ENCODE results near the gene ATXN7. TPM values are rescaled to one million over a fixed set of nuclear protein-coding genes. Genes with fewer than 3 reads are reported as not detected.
A peak's percentile ranks its signal among the peaks of the same experiment; 100 is the strongest.

ATXN7 gene, protein sequence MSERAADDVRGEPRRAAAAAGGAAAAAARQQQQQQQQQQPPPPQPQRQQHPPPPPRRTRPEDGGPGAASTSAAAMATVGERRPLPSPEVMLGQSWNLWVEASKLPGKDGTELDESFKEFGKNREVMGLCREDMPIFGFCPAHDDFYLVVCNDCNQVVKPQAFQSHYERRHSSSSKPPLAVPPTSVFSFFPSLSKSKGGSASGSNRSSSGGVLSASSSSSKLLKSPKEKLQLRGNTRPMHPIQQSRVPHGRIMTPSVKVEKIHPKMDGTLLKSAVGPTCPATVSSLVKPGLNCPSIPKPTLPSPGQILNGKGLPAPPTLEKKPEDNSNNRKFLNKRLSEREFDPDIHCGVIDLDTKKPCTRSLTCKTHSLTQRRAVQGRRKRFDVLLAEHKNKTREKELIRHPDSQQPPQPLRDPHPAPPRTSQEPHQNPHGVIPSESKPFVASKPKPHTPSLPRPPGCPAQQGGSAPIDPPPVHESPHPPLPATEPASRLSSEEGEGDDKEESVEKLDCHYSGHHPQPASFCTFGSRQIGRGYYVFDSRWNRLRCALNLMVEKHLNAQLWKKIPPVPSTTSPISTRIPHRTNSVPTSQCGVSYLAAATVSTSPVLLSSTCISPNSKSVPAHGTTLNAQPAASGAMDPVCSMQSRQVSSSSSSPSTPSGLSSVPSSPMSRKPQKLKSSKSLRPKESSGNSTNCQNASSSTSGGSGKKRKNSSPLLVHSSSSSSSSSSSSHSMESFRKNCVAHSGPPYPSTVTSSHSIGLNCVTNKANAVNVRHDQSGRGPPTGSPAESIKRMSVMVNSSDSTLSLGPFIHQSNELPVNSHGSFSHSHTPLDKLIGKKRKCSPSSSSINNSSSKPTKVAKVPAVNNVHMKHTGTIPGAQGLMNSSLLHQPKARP
- total RNA-seq (100 to 1,000 TPM in 1 of 5 donors, 10 to 100 TPM in 4; 27.2 to 333 (median 50.9) TPM), polyA plus RNA-seq (1 to 10 TPM; 2.1 to 4.6 (median 2.3) TPM)
- long read RNA-seq, donor 1, partial matches to known transcripts, result 0 of 1 reads
- long read RNA-seq, donor 1, other reads (novel, unspliced or antisense), result 0 of 1 reads
- long read RNA-seq, donor 2, partial matches to known transcripts, result 0 of 1 reads
- long read RNA-seq, donor 2, other reads (novel, unspliced or antisense), result 0 of 1 reads
- long read RNA-seq, donor 3, partial matches to known transcripts, result 0 of 1 reads
- long read RNA-seq, donor 3, other reads (novel, unspliced or antisense), result 0 of 1 reads
- long read RNA-seq, donor 4, result 0 reads
- long read RNA-seq, donor 5, partial matches to known transcripts, result 0 of 6 reads
- long read RNA-seq, donor 5, other reads (novel, unspliced or antisense), result 0 of 6 reads
- long read RNA-seq, donor 6, result 0 reads
- long read RNA-seq, donor 7, partial matches to known transcripts, result 0 of 3 reads
- long read RNA-seq, donor 7, other reads (novel, unspliced or antisense), result 0 of 3 reads
- long read RNA-seq, donor 8, transcript ATXN7-211 (1 exons, 3,268 nt), result major isoform, 7 of 7 reads
- long read RNA-seq, donor 8, partial matches to known transcripts, result 0 of 7 reads
- long read RNA-seq, donor 8, other reads (novel, unspliced or antisense), result 0 of 7 reads
- long read RNA-seq, donor 9, transcript ATXN7-211 (1 exons, 3,268 nt), result major isoform, 7 of 8 reads
- long read RNA-seq, donor 9, partial matches to known transcripts, result 0 of 8 reads
- long read RNA-seq, donor 9, other reads (novel, unspliced or antisense), result 0 of 8 reads
- long read RNA-seq, donor 10, partial matches to known transcripts, result 0 of 3 reads
- long read RNA-seq, donor 10, other reads (novel, unspliced or antisense), result 0 of 3 reads

DNA sequence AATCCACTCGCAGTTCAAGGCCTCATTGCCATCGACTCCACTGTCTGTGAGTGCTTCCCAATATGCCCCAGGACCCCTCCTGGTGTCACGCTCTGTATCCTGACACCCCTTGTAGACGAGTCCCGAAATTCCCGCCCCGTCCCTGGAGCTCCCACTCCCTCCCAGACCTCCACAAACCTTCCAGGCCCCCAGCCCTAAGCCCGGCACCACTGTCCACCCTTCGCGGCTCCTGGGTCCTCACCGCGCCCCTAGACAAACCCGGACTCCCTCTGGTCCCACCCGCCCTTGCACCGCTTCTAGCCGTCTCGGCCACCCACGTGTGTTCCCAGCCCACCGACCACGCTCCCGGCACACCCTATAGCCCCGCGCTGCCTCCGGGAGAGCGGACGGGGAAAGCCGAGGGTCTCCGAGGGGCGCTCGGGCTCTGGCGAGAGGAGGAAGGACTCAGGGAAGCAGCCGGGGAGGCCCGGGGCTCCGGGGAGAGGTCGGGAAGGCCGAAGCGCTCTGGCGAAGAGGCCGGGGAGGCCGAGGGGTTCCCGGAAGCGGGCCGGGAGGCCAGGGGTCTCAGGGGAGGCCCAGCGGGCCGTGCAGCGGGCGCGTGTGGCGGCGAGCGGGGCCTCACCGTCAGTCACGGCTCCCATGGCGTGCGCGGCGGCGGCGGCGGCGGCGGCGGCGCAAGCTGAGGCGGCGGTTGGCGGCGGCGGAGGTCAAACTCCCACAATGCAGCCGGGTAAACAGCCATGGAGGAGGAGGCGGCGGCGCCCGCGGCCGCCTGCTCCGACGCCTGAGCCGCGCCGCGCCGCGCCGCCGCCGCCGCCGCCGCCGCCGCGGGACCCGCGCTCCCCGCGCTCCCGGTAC, at the start of gene ATXN7, which contains the start of gene THOC7:
TSS of gene ATXN7 (plus strand) at position 718 of the 858 bp plus-strand sequence. CDS start 48,732 bp downstream, outside the sequence.
TSS of gene THOC7 (minus strand) at position 656 of the 858 bp plus-strand sequence. CDS start at position 641, 15 bp downstream.
- H3K4me1 ChIP-seq, result peaks cover 7 to 54% (median 33%) of the 10 kb centered on the region in 4 donors
- peak; percentile 79 to 90 for DNase-seq
- H3K4me3 ChIP-seq, result peak within 1 kb of the TSS; percentile 81 to 98 (median 94)
- intact Hi-C loops (cut with DNase I; ENCODE audit: low total_unique reads), result no loop called here
- H3K36me3 ChIP-seq, result peaks cover 0 to 5% (median 0%) of the 10 kb centered on the region in 4 donors
- TF ChIP-seq EP300 (IDR thresholded peaks at IDR 0.05) (no peak), POLR2AphosphoS5 (IDR thresholded peaks at IDR 0.05) (peak in 1 of 3 donors; percentile 34), POLR2A (IDR thresholded peaks at IDR 0.05) (no peak)
- TF ChIP-seq, protein P1, sequence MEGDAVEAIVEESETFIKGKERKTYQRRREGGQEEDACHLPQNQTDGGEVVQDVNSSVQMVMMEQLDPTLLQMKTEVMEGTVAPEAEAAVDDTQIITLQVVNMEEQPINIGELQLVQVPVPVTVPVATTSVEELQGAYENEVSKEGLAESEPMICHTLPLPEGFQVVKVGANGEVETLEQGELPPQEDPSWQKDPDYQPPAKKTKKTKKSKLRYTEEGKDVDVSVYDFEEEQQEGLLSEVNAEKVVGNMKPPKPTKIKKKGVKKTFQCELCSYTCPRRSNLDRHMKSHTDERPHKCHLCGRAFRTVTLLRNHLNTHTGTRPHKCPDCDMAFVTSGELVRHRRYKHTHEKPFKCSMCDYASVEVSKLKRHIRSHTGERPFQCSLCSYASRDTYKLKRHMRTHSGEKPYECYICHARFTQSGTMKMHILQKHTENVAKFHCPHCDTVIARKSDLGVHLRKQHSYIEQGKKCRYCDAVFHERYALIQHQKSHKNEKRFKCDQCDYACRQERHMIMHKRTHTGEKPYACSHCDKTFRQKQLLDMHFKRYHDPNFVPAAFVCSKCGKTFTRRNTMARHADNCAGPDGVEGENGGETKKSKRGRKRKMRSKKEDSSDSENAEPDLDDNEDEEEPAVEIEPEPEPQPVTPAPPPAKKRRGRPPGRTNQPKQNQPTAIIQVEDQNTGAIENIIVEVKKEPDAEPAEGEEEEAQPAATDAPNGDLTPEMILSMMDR (IDR thresholded peaks at IDR 0.05), result no peak
- 0 to 1% (median 1%) methylated on average over 31 to 90 of the region's 98 CpGs for WGBS, 5 donors
- H3K27ac ChIP-seq, result peak within 1 kb of the TSS; percentile 88 to 99 (median 93)
- no peaks in the 10 kb centered on the region for H3K27me3 ChIP-seq
- no peaks in the 10 kb centered on the region for H3K9me3 ChIP-seq

DNA sequence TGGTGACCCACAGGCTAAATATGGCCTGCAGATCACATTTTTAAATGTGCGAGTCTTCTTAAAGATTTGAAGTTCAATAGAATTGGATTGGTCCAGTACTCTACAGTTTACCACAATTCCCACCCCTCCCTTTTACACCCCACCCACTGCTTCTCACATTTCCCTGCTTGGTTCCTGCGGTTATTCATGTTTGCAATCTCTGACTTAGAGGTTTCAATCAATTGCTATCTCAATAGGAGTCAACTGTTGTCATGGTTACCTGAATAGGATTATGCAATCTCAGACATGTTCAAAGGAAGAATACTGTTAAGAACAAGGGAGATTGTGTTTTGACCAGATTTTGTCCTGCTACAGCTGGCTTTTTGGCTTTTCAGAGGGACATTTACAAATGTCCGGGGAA, 49.4 kb upstream of the ATXN7 start:
- Histone ChIP-seq H3K27me3 (no peaks in the 10 kb centered on the region), H3K27ac (no peak overlapping the region), H3K4me3 (no peak overlapping the region), H3K36me3 (no peaks in the 10 kb centered on the region), H3K4me1 (peaks cover 0 to 7% (median 2%) of the 10 kb centered on the region in 4 donors), H3K9me3 (no peaks in the 10 kb centered on the region)
- TF ChIP-seq, protein P1 (IDR thresholded peaks at IDR 0.05), result no peak
- TF ChIP-seq POLR2AphosphoS5 (IDR thresholded peaks at IDR 0.05) (no peak), EP300 (IDR thresholded peaks at IDR 0.05) (no peak), POLR2A (IDR thresholded peaks at IDR 0.05) (no peak)
- intact Hi-C loops (cut with DNase I; ENCODE audit: low total_unique reads), result no loop called here
- peak in 1 of 2 donors; percentile 17 for DNase-seq
- 58 to 74% (median 70%) methylated on average over 3 of the region's 3 CpGs for WGBS, 5 donors

DNA sequence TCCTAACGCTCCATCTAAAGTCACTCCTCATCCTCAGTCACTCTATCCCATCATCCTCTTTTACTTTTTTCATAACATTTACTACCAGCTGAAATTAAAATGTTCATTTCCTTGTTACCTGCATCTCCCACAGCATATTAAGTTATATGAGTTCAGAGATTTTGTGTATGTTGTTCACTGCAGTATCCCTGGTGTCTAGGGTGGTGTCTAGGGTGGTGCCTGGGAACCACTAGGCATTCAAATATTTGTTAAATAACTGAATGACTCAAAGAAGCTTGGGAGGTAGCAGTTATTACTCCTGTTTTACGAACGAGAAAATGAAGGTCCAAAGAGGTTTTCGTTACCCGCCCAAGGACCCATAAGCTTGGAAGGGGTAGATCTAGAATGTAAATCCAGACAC, 46.4 kb upstream of the ATXN7 start:
- DNase-seq, result no peak
- H3K9me3 ChIP-seq, result no peaks in the 10 kb centered on the region
- TF ChIP-seq, protein P1 (IDR thresholded peaks at IDR 0.05), result no peak
- TF ChIP-seq POLR2AphosphoS5 (IDR thresholded peaks at IDR 0.05) (no peak), EP300 (IDR thresholded peaks at IDR 0.05) (no peak), POLR2A (IDR thresholded peaks at IDR 0.05) (no peak)
- no peaks in the 10 kb centered on the region for H3K27me3 ChIP-seq
- WGBS, 5 donors, result 89 to 95% (median 90%) methylated on average over 5 of the region's 5 CpGs
- intact Hi-C loops (cut with DNase I; ENCODE audit: low total_unique reads), result loop anchor here (5.0 kb wide), 1 partner anchor 465 kb away; no protein-coding TSS in a partner anchor
- no peak overlapping the region for H3K4me3 ChIP-seq
- no peaks in the 10 kb centered on the region for H3K36me3 ChIP-seq
- H3K4me1 ChIP-seq, result peaks cover 0 to 7% (median 2%) of the 10 kb centered on the region in 4 donors
- H3K27ac ChIP-seq, result no peak overlapping the region

Measured in stomach (tissue), 19 donors.